Body of pancreas (tissue), 4 donors: ENCODE data around the gene GIGYF2.

ENCODE experiments used
- CTCF ChIP-seq, 7 experiments: fragments of 450-650 bp in 4 of 7; fragments of 200-600 bp in 3 of 7; sonication (generic) in 3 of 7; IDR thresholded peaks; one replicate each; pipeline ENCODE4 v1.5.1; 2016 to 2019; ENCODE audit warnings: antibody characterized with exemption in 7 of 7
- POLR2A ChIP-seq, 3 donors: fragments of 450-650 bp; IDR thresholded peaks; one replicate each; pipeline ENCODE4 v1.6.1; 2016; ENCODE audit warnings: antibody characterized with exemption in 3 of 3, mild to moderate bottlenecking in 2 of 3

- no peak for TF ChIP-seq CTCF (IDR thresholded peaks at IDR 0.05)
- TF ChIP-seq POLR2A (IDR thresholded peaks at IDR 0.05), result no peak
Observed at GRCh38 chr2:232901736-232902578, 204.8 kb downstream of the GIGYF2 start.
